Measurements from ENCODE around the gene TNP1.

The TNP1 gene

DNA sequence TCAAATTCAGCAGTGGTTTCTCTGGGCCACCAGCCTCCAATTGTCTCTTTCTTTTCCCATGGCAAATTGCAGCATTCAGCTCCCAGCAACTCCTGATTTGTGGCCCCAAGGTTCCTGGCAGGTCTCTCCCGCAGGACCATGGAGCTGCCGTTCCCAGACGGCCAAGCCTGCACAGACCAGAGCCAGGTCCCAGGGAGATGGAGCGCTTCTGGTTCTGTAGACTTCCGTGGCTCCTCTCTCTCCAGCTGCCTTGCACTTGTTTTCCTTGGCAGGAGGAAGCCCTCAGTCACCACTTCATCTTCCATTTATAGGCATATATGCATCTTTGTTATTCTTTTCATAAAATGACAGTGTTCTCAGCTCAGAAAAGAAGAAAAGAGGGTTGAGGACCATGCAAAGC, 21.7 kb downstream of the TNP1 start:
- TF ChIP-seq ZFP69B (tag by site-specific recombination; IDR thresholded peaks at IDR 0.05), result no peak
- TF ChIP-seq ZNF707 (tag by site-specific recombination; IDR thresholded peaks at IDR 0.05), result no peak
- no peak for TF ChIP-seq ZNF302 (tag by site-specific recombination; IDR thresholded peaks at IDR 0.05; ENCODE audit: low read depth)
- no peak for TF ChIP-seq IKZF3 (tag by site-specific recombination; IDR thresholded peaks at IDR 0.05)
- TF ChIP-seq ZNF266 (tag by site-specific recombination; IDR thresholded peaks at IDR 0.05; ENCODE audit: low read depth), result no peak
- TF ChIP-seq ZIC2 (tag by site-specific recombination; IDR thresholded peaks at IDR 0.05), result no peak
- TF ChIP-seq, protein P1, sequence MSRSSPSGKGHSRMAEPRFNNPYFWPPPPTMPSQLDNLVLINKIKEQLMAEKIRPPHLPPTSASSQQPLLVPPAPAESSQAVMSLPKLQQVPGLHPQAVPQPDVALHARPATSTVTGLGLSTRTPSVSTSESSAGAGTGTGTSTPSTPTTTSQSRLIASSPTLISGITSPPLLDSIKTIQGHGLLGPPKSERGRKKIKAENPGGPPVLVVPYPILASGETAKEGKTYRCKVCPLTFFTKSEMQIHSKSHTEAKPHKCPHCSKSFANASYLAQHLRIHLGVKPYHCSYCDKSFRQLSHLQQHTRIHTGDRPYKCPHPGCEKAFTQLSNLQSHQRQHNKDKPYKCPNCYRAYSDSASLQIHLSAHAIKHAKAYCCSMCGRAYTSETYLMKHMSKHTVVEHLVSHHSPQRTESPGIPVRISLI (tag by site-specific recombination; IDR thresholded peaks at IDR 0.05), result no peak
- TF ChIP-seq KLF7 (tag by site-specific recombination; IDR thresholded peaks at IDR 0.05; ENCODE audit: borderline replicate concordance), result no peak
- TF ChIP-seq, protein P2, sequence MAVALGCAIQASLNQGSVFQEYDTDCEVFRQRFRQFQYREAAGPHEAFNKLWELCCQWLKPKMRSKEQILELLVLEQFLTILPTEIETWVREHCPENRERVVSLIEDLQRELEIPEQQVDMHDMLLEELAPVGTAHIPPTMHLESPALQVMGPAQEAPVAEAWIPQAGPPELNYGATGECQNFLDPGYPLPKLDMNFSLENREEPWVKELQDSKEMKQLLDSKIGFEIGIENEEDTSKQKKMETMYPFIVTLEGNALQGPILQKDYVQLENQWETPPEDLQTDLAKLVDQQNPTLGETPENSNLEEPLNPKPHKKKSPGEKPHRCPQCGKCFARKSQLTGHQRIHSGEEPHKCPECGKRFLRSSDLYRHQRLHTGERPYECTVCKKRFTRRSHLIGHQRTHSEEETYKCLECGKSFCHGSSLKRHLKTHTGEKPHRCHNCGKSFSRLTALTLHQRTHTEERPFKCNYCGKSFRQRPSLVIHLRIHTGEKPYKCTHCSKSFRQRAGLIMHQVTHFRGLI (tag by site-specific recombination; IDR thresholded peaks at IDR 0.05), result no peak
- TF ChIP-seq ZNF555 (tag by site-specific recombination; conservative IDR thresholded peaks at IDR 0.05), result no peak
- TF ChIP-seq SP2 (tag by site-specific recombination; IDR thresholded peaks at IDR 0.05), result no peak
- no peak for TF ChIP-seq ZNF121 (tag by site-specific recombination; IDR thresholded peaks at IDR 0.05)
- no peak for TF ChIP-seq ZNF239 (tag by site-specific recombination; IDR thresholded peaks at IDR 0.05)
- TF ChIP-seq, protein P3, sequence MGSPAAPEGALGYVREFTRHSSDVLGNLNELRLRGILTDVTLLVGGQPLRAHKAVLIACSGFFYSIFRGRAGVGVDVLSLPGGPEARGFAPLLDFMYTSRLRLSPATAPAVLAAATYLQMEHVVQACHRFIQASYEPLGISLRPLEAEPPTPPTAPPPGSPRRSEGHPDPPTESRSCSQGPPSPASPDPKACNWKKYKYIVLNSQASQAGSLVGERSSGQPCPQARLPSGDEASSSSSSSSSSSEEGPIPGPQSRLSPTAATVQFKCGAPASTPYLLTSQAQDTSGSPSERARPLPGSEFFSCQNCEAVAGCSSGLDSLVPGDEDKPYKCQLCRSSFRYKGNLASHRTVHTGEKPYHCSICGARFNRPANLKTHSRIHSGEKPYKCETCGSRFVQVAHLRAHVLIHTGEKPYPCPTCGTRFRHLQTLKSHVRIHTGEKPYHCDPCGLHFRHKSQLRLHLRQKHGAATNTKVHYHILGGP (tag by site-specific recombination; IDR thresholded peaks at IDR 0.05), result no peak
- no peak for TF ChIP-seq ZBTB7A (tag by site-specific recombination; IDR thresholded peaks at IDR 0.05; ENCODE audit: low read depth)
- TF ChIP-seq ZNF391 (tag by site-specific recombination; IDR thresholded peaks at IDR 0.05; ENCODE audit: borderline replicate concordance, low read depth), result no peak
- no peak for TF ChIP-seq ZNF112 (tag by site-specific recombination; IDR thresholded peaks at IDR 0.05)
- TF ChIP-seq ZNF341 (tag by site-specific recombination; IDR thresholded peaks at IDR 0.05; ENCODE audit: low read depth), result no peak
- TF ChIP-seq GLIS1 (tag by site-specific recombination; IDR thresholded peaks at IDR 0.05), result no peak
- Histone ChIP-seq H3K36me3 (ENCODE audit: control insufficient read depth in 2 of 2, insufficient read depth in 1 of 2, low read length in 2 of 2) (no peaks in the 10 kb centered on the region), H3K4me1 (ENCODE audit: control insufficient read depth, insufficient read depth, low read length) (no peaks in the 10 kb centered on the region; the same call in 1 of the 2 replicates), H3K4me3 (ENCODE audit: low read depth, low read length) (no peak overlapping the region), H3K27ac (ENCODE audit: extremely low read depth, low read depth, low read length) (no peak overlapping the region), H3K9me3 (ENCODE audit: control insufficient read depth, insufficient read depth, low read depth, low read length) (no peaks in the 10 kb centered on the region)
- CTCF ChIA-PET, result interaction anchor here (0.6 to 1.1 kb wide), 3 partner anchors 10 to 693 kb away, joined by 3 read pairs; no protein-coding TSS in a partner anchor
- POLR2A ChIA-PET, result no interaction called here

DNA sequence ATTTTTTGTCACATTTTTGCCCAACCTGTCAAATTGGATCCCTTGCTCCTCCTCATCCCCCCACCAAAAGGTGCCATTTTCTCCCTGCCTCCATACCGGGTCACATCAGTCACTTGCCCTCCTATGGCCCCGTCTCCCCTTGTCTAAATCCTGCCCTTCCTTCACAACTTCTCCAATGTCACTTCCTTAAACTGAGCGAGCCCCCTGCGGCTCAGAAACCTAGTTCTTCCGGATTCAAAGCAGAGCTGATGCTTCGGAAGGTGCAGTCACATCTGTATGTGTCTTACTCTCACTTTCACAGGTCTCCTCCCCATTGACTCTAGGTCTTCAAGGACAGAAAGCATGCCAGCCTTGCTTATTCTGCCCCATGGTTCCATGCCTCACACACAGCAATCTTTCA, 22.1 kb downstream of the TNP1 start:
- Histone ChIP-seq H3K36me3 (ENCODE audit: control insufficient read depth in 2 of 2, insufficient read depth in 1 of 2, low read length in 2 of 2) (no peaks in the 10 kb centered on the region), H3K4me1 (ENCODE audit: control insufficient read depth, insufficient read depth, low read length) (no peaks in the 10 kb centered on the region; the same call in 1 of the 2 replicates), H3K9me3 (ENCODE audit: control insufficient read depth, insufficient read depth, low read depth, low read length) (no peaks in the 10 kb centered on the region), H3K4me3 (ENCODE audit: low read depth, low read length) (no peak overlapping the region), H3K27ac (ENCODE audit: extremely low read depth, low read depth, low read length) (no peak overlapping the region)
- CTCF ChIA-PET, result interaction anchor here (0.7 to 1.1 kb wide), 2 partner anchors 10 to 693 kb away, joined by 3 read pairs; no protein-coding TSS in a partner anchor
- POLR2A ChIA-PET, result no interaction called here
- TF ChIP-seq ZNF596 (tag by site-specific recombination; IDR thresholded peaks at IDR 0.05) (no peak), ZNF423 (tag by site-specific recombination; IDR thresholded peaks at IDR 0.05) (no peak), ZNF600 (tag by site-specific recombination; IDR thresholded peaks at IDR 0.05) (no peak), ZNF629 (tag by site-specific recombination; IDR thresholded peaks at IDR 0.05) (no peak), ZNF404 (tag by site-specific recombination; IDR thresholded peaks at IDR 0.05) (no peak), ZXDB (tag by site-specific recombination; IDR thresholded peaks at IDR 0.05) (no peak), ZNF624 (tag by site-specific recombination; IDR thresholded peaks at IDR 0.05) (no peak), SP3 (tag by site-specific recombination; IDR thresholded peaks at IDR 0.05) (no peak), ZNF830 (tag by site-specific recombination; IDR thresholded peaks at IDR 0.05; ENCODE audit: low read depth) (no peak)
- TF ChIP-seq, protein P4, sequence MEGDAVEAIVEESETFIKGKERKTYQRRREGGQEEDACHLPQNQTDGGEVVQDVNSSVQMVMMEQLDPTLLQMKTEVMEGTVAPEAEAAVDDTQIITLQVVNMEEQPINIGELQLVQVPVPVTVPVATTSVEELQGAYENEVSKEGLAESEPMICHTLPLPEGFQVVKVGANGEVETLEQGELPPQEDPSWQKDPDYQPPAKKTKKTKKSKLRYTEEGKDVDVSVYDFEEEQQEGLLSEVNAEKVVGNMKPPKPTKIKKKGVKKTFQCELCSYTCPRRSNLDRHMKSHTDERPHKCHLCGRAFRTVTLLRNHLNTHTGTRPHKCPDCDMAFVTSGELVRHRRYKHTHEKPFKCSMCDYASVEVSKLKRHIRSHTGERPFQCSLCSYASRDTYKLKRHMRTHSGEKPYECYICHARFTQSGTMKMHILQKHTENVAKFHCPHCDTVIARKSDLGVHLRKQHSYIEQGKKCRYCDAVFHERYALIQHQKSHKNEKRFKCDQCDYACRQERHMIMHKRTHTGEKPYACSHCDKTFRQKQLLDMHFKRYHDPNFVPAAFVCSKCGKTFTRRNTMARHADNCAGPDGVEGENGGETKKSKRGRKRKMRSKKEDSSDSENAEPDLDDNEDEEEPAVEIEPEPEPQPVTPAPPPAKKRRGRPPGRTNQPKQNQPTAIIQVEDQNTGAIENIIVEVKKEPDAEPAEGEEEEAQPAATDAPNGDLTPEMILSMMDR (tag by site-specific recombination; IDR thresholded peaks at IDR 0.05), result no peak
- TF ChIP-seq, protein P5, sequence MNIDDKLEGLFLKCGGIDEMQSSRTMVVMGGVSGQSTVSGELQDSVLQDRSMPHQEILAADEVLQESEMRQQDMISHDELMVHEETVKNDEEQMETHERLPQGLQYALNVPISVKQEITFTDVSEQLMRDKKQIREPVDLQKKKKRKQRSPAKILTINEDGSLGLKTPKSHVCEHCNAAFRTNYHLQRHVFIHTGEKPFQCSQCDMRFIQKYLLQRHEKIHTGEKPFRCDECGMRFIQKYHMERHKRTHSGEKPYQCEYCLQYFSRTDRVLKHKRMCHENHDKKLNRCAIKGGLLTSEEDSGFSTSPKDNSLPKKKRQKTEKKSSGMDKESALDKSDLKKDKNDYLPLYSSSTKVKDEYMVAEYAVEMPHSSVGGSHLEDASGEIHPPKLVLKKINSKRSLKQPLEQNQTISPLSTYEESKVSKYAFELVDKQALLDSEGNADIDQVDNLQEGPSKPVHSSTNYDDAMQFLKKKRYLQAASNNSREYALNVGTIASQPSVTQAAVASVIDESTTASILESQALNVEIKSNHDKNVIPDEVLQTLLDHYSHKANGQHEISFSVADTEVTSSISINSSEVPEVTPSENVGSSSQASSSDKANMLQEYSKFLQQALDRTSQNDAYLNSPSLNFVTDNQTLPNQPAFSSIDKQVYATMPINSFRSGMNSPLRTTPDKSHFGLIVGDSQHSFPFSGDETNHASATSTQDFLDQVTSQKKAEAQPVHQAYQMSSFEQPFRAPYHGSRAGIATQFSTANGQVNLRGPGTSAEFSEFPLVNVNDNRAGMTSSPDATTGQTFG (tag by site-specific recombination; IDR thresholded peaks at IDR 0.05; ENCODE audit: borderline replicate concordance), result no peak

All from HEK293 (cell line).